Panc1 (cell line): ENCODE data around the gene EPHB1. TPM values are rescaled to one million over a fixed set of nuclear protein-coding genes. Genes with fewer than 3 reads are reported as not detected.

Experiments
- ATAC-seq: fragments of 200-7000 bp; cut with Tn5 transposase; 2 replicates; pipeline ENCODE4 v1.9.1; 2020; ENCODE audit warnings: mild to moderate bottlenecking, moderate library complexity
- BruUV-seq: library from RNA; stranded (reverse); fragments of 400-500 nt; replicated peaks from 2 replicates; lab custom pipeline; 2021; lab: Mats Ljungman, UMichigan
- CTCF ChIA-PET: fragments of 300-600 bp; sonication (Branson Sonifier 250); formaldehyde crosslinking; loops from one replicate; lab custom pipeline; 2022; ENCODE audit warnings: antibody characterized with exemption; lab: Charles Lee
- POLR2A ChIA-PET: fragments of 300-600 bp; sonication (Branson Sonifier 250); formaldehyde crosslinking; loops from one replicate; lab custom pipeline; 2022; ENCODE audit warnings: antibody characterized with exemption; lab: Charles Lee
- DNase-seq: peaks from one replicate; pipeline ENCODE4 v3.0.0-alpha.2; 2010; ENCODE audit warnings: low read depth, low spot score
- H3K27ac ChIP-seq: 2 replicates; pipeline ENCODE4 v1.5.1; 2011; ENCODE audit warnings: mild to moderate bottlenecking, low read length, inconsistent platforms
- H3K27me3 ChIP-seq: fragments of 200-500 bp; sonication (Bioruptor generic); 2 replicates; pipeline ENCODE4 v1.6.0; 2014; ENCODE audit warnings: low read length, inconsistent platforms; ENCODE audit not compliant: control insufficient read depth, insufficient read depth
- H3K36me3 ChIP-seq: fragments of 200-500 bp; sonication (Bioruptor generic); 2 replicates; pipeline ENCODE4 v1.5.1; 2014; ENCODE audit warnings: inconsistent platforms, mild to moderate bottlenecking, low read length, moderate library complexity; ENCODE audit not compliant: control insufficient read depth, insufficient read depth
- H3K4me1 ChIP-seq: 2 replicates; pipeline ENCODE4 v1.5.1; 2011; ENCODE audit warnings: inconsistent platforms, mild to moderate bottlenecking, low read length, moderate library complexity; ENCODE audit not compliant: control insufficient read depth, insufficient read depth
- H3K4me3 ChIP-seq, 2 experiments: 2 replicates each; pipeline ENCODE4 v1.5.1; 2011 to 2012; ENCODE audit warnings: low read depth in 2 of 2, low read length in 2 of 2, mild to moderate bottlenecking in 2 of 2, inconsistent platforms in 1 of 2, moderate library complexity in 1 of 2
- H3K9me3 ChIP-seq: fragments of 200-500 bp; sonication (Bioruptor generic); 2 replicates; pipeline ENCODE4 v1.5.1; 2014; ENCODE audit warnings: low read depth, mild to moderate bottlenecking, inconsistent platforms, low read length, moderate library complexity; ENCODE audit not compliant: control insufficient read depth, insufficient read depth
- POLR2AphosphoS5 ChIP-seq: IDR thresholded peaks from 2 replicates; pipeline ENCODE4 v1.6.1; 2012; ENCODE audit warnings: mild to moderate bottlenecking, low read depth, low read length, moderate library complexity
- SIN3A ChIP-seq: IDR thresholded peaks from 2 replicates; pipeline ENCODE4 v1.6.1; 2012; ENCODE audit warnings: low read depth, mild to moderate bottlenecking, low read length, moderate library complexity, borderline replicate concordance; ENCODE audit not compliant: insufficient read depth
- TCF7L2 ChIP-seq: IDR thresholded peaks from 2 replicates; pipeline ENCODE4 v1.6.1; 2011; ENCODE audit warnings: mild to moderate bottlenecking, low read depth, low read length, inconsistent platforms
- in situ Hi-C: cut with HindIII; loops from 2 replicates; pipeline ENCODE4 v1.10.0; 2016; ENCODE audit warnings: low sequenced_read_pairs, low pct_unique_long_range_greater_than_20kb
- intact Hi-C: fragments of 100-400 bp; cut with micrococcal nuclease; formaldehyde crosslinking; loops from one replicate; pipeline ENCODE4 v1.10.0; 2022; ENCODE audit not compliant: unreplicated experiment
- total RNA-seq: library from RNA; stranded (reverse); gene quantifications from one replicate; pipeline ENCODE4 v1.2.1, GENCODE V29; 2021; ENCODE audit not compliant: unreplicated experiment
- TF ChIP-seq, protein P1 (sequence below), 2 experiments: IDR thresholded peaks; 2 replicates each; pipeline ENCODE4 v1.6.1; 2011 to 2012; ENCODE audit warnings: low read depth in 2 of 2, control low read depth in 1 of 2, low read length in 1 of 2, mild to moderate bottlenecking in 1 of 2, moderate library complexity in 1 of 2; ENCODE audit not compliant: insufficient read depth in 1 of 2
- TF ChIP-seq, protein P2 (sequence below): fragments of 450-650 bp; IDR thresholded peaks from 2 replicates; pipeline ENCODE4 v1.5.1; 2017; ENCODE audit warnings: mild to moderate bottlenecking

Gene EPHB1
- total RNA-seq, 1 experiment from 2014 or later = 0.46 TPM

DNA sequence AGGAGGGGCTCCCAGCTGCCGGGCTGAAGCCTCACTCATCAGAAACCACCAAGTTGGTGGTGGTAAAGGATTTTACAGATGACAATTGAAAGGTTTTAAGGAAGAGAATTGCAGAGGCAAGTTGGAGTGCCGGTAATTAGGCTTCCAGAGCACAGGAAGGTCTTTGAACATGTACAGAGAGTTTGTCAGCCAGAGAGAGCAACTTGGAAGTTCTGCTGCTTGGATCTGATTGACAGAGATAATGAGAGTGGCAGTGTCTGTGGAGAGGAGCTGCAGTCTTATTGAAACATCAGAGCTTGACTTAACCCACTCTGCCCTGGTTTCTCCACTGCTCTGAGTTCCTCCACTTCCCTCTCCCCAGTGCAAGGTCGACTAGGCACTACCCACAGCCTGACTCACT, 448.6 kb downstream of the EPHB1 start:
- Histone ChIP-seq H3K4me1 (no peaks in the 10 kb centered on the region), H3K27me3 (peaks cover 4% of the 10 kb centered on the region; the same call in 1 of the 2 replicates), H3K4me3 (no peak overlapping the region), H3K9me3 (no peaks in the 10 kb centered on the region), H3K27ac (no peak overlapping the region), H3K36me3 (no peaks in the 10 kb centered on the region)
- TF ChIP-seq SIN3A (no peak), POLR2AphosphoS5 (no peak), TCF7L2 (no peak)
- TF ChIP-seq, protein P1, sequence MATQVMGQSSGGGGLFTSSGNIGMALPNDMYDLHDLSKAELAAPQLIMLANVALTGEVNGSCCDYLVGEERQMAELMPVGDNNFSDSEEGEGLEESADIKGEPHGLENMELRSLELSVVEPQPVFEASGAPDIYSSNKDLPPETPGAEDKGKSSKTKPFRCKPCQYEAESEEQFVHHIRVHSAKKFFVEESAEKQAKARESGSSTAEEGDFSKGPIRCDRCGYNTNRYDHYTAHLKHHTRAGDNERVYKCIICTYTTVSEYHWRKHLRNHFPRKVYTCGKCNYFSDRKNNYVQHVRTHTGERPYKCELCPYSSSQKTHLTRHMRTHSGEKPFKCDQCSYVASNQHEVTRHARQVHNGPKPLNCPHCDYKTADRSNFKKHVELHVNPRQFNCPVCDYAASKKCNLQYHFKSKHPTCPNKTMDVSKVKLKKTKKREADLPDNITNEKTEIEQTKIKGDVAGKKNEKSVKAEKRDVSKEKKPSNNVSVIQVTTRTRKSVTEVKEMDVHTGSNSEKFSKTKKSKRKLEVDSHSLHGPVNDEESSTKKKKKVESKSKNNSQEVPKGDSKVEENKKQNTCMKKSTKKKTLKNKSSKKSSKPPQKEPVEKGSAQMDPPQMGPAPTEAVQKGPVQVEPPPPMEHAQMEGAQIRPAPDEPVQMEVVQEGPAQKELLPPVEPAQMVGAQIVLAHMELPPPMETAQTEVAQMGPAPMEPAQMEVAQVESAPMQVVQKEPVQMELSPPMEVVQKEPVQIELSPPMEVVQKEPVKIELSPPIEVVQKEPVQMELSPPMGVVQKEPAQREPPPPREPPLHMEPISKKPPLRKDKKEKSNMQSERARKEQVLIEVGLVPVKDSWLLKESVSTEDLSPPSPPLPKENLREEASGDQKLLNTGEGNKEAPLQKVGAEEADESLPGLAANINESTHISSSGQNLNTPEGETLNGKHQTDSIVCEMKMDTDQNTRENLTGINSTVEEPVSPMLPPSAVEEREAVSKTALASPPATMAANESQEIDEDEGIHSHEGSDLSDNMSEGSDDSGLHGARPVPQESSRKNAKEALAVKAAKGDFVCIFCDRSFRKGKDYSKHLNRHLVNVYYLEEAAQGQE (IDR thresholded peaks at IDR 0.05; ENCODE audit: insufficient read depth in 1 of 2, low read depth in 2 of 2, low read length in 1 of 2) = no peak
- TF ChIP-seq, protein P2, sequence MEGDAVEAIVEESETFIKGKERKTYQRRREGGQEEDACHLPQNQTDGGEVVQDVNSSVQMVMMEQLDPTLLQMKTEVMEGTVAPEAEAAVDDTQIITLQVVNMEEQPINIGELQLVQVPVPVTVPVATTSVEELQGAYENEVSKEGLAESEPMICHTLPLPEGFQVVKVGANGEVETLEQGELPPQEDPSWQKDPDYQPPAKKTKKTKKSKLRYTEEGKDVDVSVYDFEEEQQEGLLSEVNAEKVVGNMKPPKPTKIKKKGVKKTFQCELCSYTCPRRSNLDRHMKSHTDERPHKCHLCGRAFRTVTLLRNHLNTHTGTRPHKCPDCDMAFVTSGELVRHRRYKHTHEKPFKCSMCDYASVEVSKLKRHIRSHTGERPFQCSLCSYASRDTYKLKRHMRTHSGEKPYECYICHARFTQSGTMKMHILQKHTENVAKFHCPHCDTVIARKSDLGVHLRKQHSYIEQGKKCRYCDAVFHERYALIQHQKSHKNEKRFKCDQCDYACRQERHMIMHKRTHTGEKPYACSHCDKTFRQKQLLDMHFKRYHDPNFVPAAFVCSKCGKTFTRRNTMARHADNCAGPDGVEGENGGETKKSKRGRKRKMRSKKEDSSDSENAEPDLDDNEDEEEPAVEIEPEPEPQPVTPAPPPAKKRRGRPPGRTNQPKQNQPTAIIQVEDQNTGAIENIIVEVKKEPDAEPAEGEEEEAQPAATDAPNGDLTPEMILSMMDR = no peak
- DNase-seq = no peak
- no peak for ATAC-seq
- POLR2A ChIA-PET = no interaction called here
- intact Hi-C loops (no loop called here), in situ Hi-C loops (no loop called here)
- CTCF ChIA-PET = no interaction called here
- no TSS peak for BruUV-seq

DNA sequence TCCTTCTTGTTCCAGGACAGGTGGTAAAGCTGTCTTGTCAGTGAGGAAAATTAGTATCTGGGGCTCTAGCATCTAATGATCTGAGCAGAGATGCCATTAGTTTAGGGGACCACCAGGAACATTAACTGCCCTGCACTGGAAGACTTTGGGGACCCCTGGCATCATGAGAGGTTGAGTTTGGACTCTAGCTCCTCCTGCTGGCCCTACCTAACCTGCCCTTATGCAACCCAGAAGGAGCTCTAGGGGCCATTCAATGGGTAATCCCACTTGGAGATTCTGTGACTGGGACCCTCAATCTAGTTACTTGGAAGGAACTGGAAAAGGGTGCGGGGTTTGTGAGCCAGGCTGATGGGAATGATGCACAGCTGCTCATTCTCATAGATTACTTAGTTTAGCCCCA, 451.0 kb downstream of the EPHB1 start:
- Histone ChIP-seq H3K27me3 (0 out of 2 replicates have a peak, but pooled peaks cover 4% of the 10 kb centered on the region), H3K36me3 (no peaks in the 10 kb centered on the region), H3K27ac (no peak overlapping the region), H3K9me3 (no peaks in the 10 kb centered on the region), H3K4me1 (no peaks in the 10 kb centered on the region), H3K4me3 (no peak overlapping the region)
- ChIA-PET POLR2A (no interaction called here), CTCF (no interaction called here)
- intact Hi-C loops (no loop called here), in situ Hi-C loops (no loop called here)
- ATAC-seq (no peak), DNase-seq (no peak)
- no TSS peak for BruUV-seq
- TF ChIP-seq, protein P1 (IDR thresholded peaks at IDR 0.05; ENCODE audit: insufficient read depth in 1 of 2, low read depth in 2 of 2, low read length in 1 of 2) = no peak
- TF ChIP-seq, protein P2 = peak; percentile 17; the same call in 1 of the 2 replicates
